Fibroblast of lung (primary cell): ENCODE data around the gene PSMD13.

Experiments
- CTCF ChIP-seq, 2 donors: IDR thresholded peaks in 1 of 2; conservative IDR thresholded peaks in 1 of 2; 1 replicate in 1 of 2; 2 replicates in 1 of 2; pipeline ENCODE4 v1.5.1; 2011 to 2012; ENCODE audit warnings: low read length in 2 of 2, control low read depth in 1 of 2, inconsistent platforms in 1 of 2, low read depth in 1 of 2, mild to moderate bottlenecking in 1 of 2
- EZH2 ChIP-seq: IDR thresholded peaks from 2 replicates; pipeline ENCODE4 v1.5.1; 2012; ENCODE audit warnings: low read length, control low read depth, mild to moderate bottlenecking; ENCODE audit errors: missing control alignments

GRCh38 chr11:214083-214482, 22.7 kb upstream of the PSMD13 start:
- TF ChIP-seq CTCF (conservative IDR thresholded peaks at IDR 0.05 in 1 of 2, IDR thresholded peaks at IDR 0.05 in 1 of 2; ENCODE audit: low read depth in 1 of 2, low read length in 2 of 2) (no peak), EZH2 (no peak)
